HG03378 (cell line): ENCODE measurements around the gene OLFM1.
"Not testable (repeated sequence)": the region's sequence is repeated elsewhere in the genome, so short reads cannot be mapped to it uniquely, and the experiment has no call there.

Source experiments
- ATAC-seq: cut with Tn5 transposase; IDR thresholded peaks from one replicate; pipeline ENCODE4 v1.9.1; 2021; ENCODE audit warnings: mild to moderate bottlenecking, moderate library complexity; ENCODE audit not compliant: unreplicated experiment

The OLFM1 gene

GRCh38 chr9:135148386-135148785 lies 60.9 kb downstream of the OLFM1 start:
- ATAC-seq, result no peak

- not testable (repeated sequence) for ATAC-seq
Observed at GRCh38 chr9:135149901-135150300, 62.4 kb downstream of the OLFM1 start.

- no peak for ATAC-seq
Observed at GRCh38 chr9:135150981-135151380, 63.5 kb downstream of the OLFM1 start.

GRCh38 chr9:135151757-135152613 lies 64.5 kb downstream of the OLFM1 start:
- no peak for ATAC-seq

- ATAC-seq, result no peak
Observed at GRCh38 chr9:135152614-135153334, 65.3 kb downstream of the OLFM1 start.

- ATAC-seq, result no peak
Observed at GRCh38 chr9:135154050-135154615, 66.7 kb downstream of the OLFM1 start.

GRCh38 chr9:135155396-135155795 lies 67.9 kb downstream of the OLFM1 start:
- ATAC-seq, result no peak

- ATAC-seq, result no peak
Observed at GRCh38 chr9:135156525-135157510, 69.3 kb downstream of the OLFM1 start.

- no peak for ATAC-seq
Observed at GRCh38 chr9:135157856-135158563, 70.5 kb downstream of the OLFM1 start.

GRCh38 chr9:135158564-135158937 lies 71.1 kb downstream of the OLFM1 start:
- no peak for ATAC-seq

GRCh38 chr9:135159801-135160200 lies 72.3 kb downstream of the OLFM1 start:
- ATAC-seq, result no peak

GRCh38 chr9:135160862-135161261 lies 73.4 kb downstream of the OLFM1 start:
- ATAC-seq, result no peak

GRCh38 chr9:135162599-135162998 lies 75.1 kb downstream of the OLFM1 start:
- not testable (repeated sequence) for ATAC-seq

- no peak for ATAC-seq
Observed at GRCh38 chr9:135163023-135163780, 75.7 kb downstream of the OLFM1 start.

- ATAC-seq, result no peak
Observed at GRCh38 chr9:135164036-135164435, 76.6 kb downstream of the OLFM1 start.

- ATAC-seq, result no peak
Observed at GRCh38 chr9:135165003-135165711, 77.7 kb downstream of the OLFM1 start.

GRCh38 chr9:135165756-135166519 lies 78.5 kb downstream of the OLFM1 start:
- no peak for ATAC-seq

- no peak for ATAC-seq
Observed at GRCh38 chr9:135166565-135166964, 79.1 kb downstream of the OLFM1 start.
